ENCODE data around the gene OR2C1.

DNA sequence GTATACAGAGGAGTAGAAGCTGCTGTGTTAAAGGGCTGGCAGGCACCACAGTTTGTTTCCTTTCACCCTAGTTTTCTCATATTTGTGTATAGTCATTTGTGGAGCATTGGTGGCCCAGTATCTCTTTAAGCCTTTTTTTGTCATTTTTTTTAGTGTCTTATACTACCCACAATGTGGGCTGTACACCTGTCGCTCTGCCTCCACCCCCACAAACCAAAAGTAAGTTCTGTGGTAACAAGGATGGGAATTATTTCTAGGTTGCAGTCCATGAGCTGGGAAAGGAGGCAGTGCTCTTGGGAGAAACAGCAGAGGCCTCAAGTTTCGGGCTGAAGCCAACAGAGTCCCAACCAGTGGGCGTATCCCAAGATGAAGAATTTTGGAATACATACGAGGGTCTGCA lies 44.2 kb upstream of the OR2C1 start:
- no peak for TF ChIP-seq POLR2A (IDR thresholded peaks at IDR 0.05; ENCODE audit: low read length)
- TF ChIP-seq CTCF (IDR thresholded peaks at IDR 0.05) = no peak
- no peak for TF ChIP-seq ESRRA (IDR thresholded peaks at IDR 0.05; ENCODE audit: borderline replicate concordance, low read length)
- no peak for TF ChIP-seq MYC (IDR thresholded peaks at IDR 0.05; ENCODE audit: borderline replicate concordance, low read length)
- TF ChIP-seq ATOH8 (CRISPR knock-in tag; IDR thresholded peaks at IDR 0.05; ENCODE audit: low read depth) = no peak
- TF ChIP-seq, protein P1, sequence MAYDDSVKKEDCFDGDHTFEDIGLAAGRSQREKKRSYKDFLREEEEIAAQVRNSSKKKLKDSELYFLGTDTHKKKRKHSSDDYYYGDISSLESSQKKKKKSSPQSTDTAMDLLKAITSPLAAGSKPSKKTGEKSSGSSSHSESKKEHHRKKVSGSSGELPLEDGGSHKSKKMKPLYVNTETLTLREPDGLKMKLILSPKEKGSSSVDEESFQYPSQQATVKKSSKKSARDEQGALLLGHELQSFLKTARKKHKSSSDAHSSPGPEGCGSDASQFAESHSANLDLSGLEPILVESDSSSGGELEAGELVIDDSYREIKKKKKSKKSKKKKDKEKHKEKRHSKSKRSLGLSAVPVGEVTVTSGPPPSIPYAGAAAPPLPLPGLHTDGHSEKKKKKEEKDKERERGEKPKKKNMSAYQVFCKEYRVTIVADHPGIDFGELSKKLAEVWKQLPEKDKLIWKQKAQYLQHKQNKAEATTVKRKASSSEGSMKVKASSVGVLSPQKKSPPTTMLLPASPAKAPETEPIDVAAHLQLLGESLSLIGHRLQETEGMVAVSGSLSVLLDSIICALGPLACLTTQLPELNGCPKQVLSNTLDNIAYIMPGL (CRISPR knock-in tag; IDR thresholded peaks at IDR 0.05; ENCODE audit: borderline replicate concordance) = no peak
- TF ChIP-seq PHF8 (IDR thresholded peaks at IDR 0.05; ENCODE audit: borderline replicate concordance, low read depth) = no peak
- no peak for TF ChIP-seq REST (IDR thresholded peaks at IDR 0.05)

All from A549 (cell line).